ENCODE results near the gene PTPRG.

DNA sequence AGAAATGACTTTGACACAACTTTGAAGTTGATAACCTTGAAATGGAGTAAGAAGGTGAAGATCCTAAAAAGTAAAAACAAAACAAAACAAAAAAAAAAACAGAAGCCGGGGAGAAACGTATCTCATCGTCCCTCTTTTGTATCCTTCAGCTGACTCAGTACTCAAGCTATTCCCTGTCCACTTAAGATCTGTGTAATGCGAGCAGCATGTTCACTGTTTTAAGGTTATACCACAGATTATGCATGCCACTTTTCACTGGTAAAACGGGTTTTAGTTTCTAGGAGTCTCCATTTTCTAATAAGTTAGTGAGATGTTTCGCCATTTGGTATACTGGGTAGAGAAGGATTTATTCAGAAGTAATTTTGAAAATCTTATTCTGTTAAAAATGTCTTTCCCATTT is 487.7 kb downstream of the PTPRG start:
- TF ChIP-seq, protein P1, sequence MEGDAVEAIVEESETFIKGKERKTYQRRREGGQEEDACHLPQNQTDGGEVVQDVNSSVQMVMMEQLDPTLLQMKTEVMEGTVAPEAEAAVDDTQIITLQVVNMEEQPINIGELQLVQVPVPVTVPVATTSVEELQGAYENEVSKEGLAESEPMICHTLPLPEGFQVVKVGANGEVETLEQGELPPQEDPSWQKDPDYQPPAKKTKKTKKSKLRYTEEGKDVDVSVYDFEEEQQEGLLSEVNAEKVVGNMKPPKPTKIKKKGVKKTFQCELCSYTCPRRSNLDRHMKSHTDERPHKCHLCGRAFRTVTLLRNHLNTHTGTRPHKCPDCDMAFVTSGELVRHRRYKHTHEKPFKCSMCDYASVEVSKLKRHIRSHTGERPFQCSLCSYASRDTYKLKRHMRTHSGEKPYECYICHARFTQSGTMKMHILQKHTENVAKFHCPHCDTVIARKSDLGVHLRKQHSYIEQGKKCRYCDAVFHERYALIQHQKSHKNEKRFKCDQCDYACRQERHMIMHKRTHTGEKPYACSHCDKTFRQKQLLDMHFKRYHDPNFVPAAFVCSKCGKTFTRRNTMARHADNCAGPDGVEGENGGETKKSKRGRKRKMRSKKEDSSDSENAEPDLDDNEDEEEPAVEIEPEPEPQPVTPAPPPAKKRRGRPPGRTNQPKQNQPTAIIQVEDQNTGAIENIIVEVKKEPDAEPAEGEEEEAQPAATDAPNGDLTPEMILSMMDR (IDR thresholded peaks at IDR 0.05 in 2 of 3, conservative IDR thresholded peaks at IDR 0.05 in 1 of 3; ENCODE audit: control insufficient read depth in 2 of 3, extremely low read depth in 1 of 3, insufficient read depth in 1 of 3, low read depth in 3 of 3, low read length in 3 of 3): no peak
- TF ChIP-seq TAF1 (IDR thresholded peaks at IDR 0.05; ENCODE audit: borderline replicate concordance, low read depth, low read length) (no peak), SRF (IDR thresholded peaks at IDR 0.05; ENCODE audit: low read depth in 2 of 2, low read length in 2 of 2) (no peak), POLR2A (IDR thresholded peaks at IDR 0.05; ENCODE audit: low read depth, low read length) (no peak), TCF3 (IDR thresholded peaks at IDR 0.05; ENCODE audit: borderline replicate concordance, insufficient read depth, low read depth, low read length) (no peak), CBX5 (IDR thresholded peaks at IDR 0.05; ENCODE audit: low read depth) (no peak), MLLT1 (IDR thresholded peaks at IDR 0.05) (no peak), SIN3A (IDR thresholded peaks at IDR 0.05; ENCODE audit: low read depth, low read length) (no peak), MEF2A (IDR thresholded peaks at IDR 0.05; ENCODE audit: insufficient read depth, low read depth, low read length) (no peak), REST (IDR thresholded peaks at IDR 0.05; ENCODE audit: low read depth, low read length) (no peak), SKIL (IDR thresholded peaks at IDR 0.05; ENCODE audit: low read depth, poor library complexity, severe bottlenecking) (no peak), RAD21 (IDR thresholded peaks at IDR 0.05; ENCODE audit: insufficient read depth, low read depth, low read length) (no peak)
- TF ChIP-seq, protein P2, sequence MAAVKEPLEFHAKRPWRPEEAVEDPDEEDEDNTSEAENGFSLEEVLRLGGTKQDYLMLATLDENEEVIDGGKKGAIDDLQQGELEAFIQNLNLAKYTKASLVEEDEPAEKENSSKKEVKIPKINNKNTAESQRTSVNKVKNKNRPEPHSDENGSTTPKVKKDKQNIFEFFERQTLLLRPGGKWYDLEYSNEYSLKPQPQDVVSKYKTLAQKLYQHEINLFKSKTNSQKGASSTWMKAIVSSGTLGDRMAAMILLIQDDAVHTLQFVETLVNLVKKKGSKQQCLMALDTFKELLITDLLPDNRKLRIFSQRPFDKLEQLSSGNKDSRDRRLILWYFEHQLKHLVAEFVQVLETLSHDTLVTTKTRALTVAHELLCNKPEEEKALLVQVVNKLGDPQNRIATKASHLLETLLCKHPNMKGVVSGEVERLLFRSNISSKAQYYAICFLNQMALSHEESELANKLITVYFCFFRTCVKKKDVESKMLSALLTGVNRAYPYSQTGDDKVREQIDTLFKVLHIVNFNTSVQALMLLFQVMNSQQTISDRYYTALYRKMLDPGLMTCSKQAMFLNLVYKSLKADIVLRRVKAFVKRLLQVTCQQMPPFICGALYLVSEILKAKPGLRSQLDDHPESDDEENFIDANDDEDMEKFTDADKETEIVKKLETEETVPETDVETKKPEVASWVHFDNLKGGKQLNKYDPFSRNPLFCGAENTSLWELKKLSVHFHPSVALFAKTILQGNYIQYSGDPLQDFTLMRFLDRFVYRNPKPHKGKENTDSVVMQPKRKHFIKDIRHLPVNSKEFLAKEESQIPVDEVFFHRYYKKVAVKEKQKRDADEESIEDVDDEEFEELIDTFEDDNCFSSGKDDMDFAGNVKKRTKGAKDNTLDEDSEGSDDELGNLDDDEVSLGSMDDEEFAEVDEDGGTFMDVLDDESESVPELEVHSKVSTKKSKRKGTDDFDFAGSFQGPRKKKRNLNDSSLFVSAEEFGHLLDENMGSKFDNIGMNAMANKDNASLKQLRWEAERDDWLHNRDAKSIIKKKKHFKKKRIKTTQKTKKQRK (IDR thresholded peaks at IDR 0.05; ENCODE audit: low read depth, low read length): no peak
- TF ChIP-seq, protein P3, sequence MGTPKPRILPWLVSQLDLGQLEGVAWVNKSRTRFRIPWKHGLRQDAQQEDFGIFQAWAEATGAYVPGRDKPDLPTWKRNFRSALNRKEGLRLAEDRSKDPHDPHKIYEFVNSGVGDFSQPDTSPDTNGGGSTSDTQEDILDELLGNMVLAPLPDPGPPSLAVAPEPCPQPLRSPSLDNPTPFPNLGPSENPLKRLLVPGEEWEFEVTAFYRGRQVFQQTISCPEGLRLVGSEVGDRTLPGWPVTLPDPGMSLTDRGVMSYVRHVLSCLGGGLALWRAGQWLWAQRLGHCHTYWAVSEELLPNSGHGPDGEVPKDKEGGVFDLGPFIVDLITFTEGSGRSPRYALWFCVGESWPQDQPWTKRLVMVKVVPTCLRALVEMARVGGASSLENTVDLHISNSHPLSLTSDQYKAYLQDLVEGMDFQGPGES (IDR thresholded peaks at IDR 0.05): no peak
